Activated T-cell treated with anti-CD3 and anti-CD28 coated beads, Interleukin-2, amount 50 U/mL, for 24 hours (primary cell): Measurements from ENCODE around the gene CCDC12.

ENCODE experiments used
- DNase-seq: peaks from one replicate; pipeline ENCODE4 v3.0.0-alpha.2; 2020
- H3K27ac Mint-ChIP-seq: 2 replicates; pipeline ENCODE4 v1.8.0; 2020; ENCODE audit warnings: mild to moderate bottlenecking, mixed read lengths
- H3K27me3 Mint-ChIP-seq: 2 replicates; pipeline ENCODE4 v1.8.0; 2020; ENCODE audit warnings: mixed read lengths
- H3K36me3 Mint-ChIP-seq: 2 replicates; pipeline ENCODE4 v1.8.0; 2020; ENCODE audit warnings: low read depth, mixed read lengths
- H3K4me1 Mint-ChIP-seq: 2 replicates; pipeline ENCODE4 v1.8.0; 2020; ENCODE audit warnings: low read depth, mixed read lengths
- H3K4me3 Mint-ChIP-seq: 2 replicates; pipeline ENCODE4 v1.8.0; 2020; ENCODE audit warnings: mild to moderate bottlenecking, moderate library complexity, mixed read lengths
- H3K9me3 Mint-ChIP-seq: 2 replicates; pipeline ENCODE4 v1.8.0; 2020; ENCODE audit warnings: mixed read lengths

The CCDC12 gene

GRCh38 chr3:46885612-46886011 is 90.9 kb downstream of the CCDC12 start:
- Mint-ChIP-seq H3K36me3 (no peaks in the 10 kb centered on the region), H3K4me1 (no peaks in the 10 kb centered on the region), H3K4me3 (no peak overlapping the region), H3K27ac (no peak overlapping the region), H3K9me3 (no peaks in the 10 kb centered on the region), H3K27me3 (peaks cover 39% of the 10 kb centered on the region)
- no peak for DNase-seq

- Mint-ChIP-seq H3K27ac (no peak overlapping the region), H3K9me3 (no peaks in the 10 kb centered on the region), H3K27me3 (peaks cover 45% of the 10 kb centered on the region), H3K4me3 (no peak overlapping the region), H3K36me3 (no peaks in the 10 kb centered on the region), H3K4me1 (no peaks in the 10 kb centered on the region)
- DNase-seq, result no peak
Measured at GRCh38 chr3:46884929-46885328, 91.6 kb downstream of the CCDC12 start.

GRCh38 chr3:46884427-46884826 is 92.1 kb downstream of the CCDC12 start:
- Mint-ChIP-seq H3K27ac (no peak overlapping the region), H3K27me3 (peaks cover 50% of the 10 kb centered on the region), H3K36me3 (no peaks in the 10 kb centered on the region), H3K4me3 (no peak overlapping the region), H3K9me3 (no peaks in the 10 kb centered on the region), H3K4me1 (no peaks in the 10 kb centered on the region)
- DNase-seq, result no peak

- Mint-ChIP-seq H3K4me3 (peak overlapping the region; percentile 41), H3K27ac (no peak overlapping the region), H3K36me3 (no peaks in the 10 kb centered on the region), H3K4me1 (no peaks in the 10 kb centered on the region), H3K27me3 (peaks cover 55% of the 10 kb centered on the region), H3K9me3 (no peaks in the 10 kb centered on the region)
- DNase-seq, result no peak
Measured at GRCh38 chr3:46883830-46884185, 92.7 kb downstream of the CCDC12 start.

- Mint-ChIP-seq H3K4me1 (no peaks in the 10 kb centered on the region), H3K27ac (no peak overlapping the region), H3K4me3 (peak overlapping the region; percentile 67), H3K36me3 (no peaks in the 10 kb centered on the region), H3K9me3 (no peaks in the 10 kb centered on the region), H3K27me3 (peaks cover 54% of the 10 kb centered on the region)
- peak; percentile 48 for DNase-seq
Measured at GRCh38 chr3:46883054-46883829, 93.3 kb downstream of the CCDC12 start.

- peaks cover 53% of the 10 kb centered on the region for H3K27me3 Mint-ChIP-seq
- H3K4me3 Mint-ChIP-seq, result peak overlapping the region; percentile 67
- no peak overlapping the region for H3K27ac Mint-ChIP-seq
- H3K4me1 Mint-ChIP-seq, result no peaks in the 10 kb centered on the region
- H3K36me3 Mint-ChIP-seq, result no peaks in the 10 kb centered on the region
- DNase-seq, result peak; percentile 44
- H3K9me3 Mint-ChIP-seq, result no peaks in the 10 kb centered on the region
Measured at GRCh38 chr3:46882377-46883053, 94.0 kb downstream of the CCDC12 start.

- peak overlapping the region; percentile 50 for H3K4me3 Mint-ChIP-seq
Measured at GRCh38 chr3:46881596-46882376, 94.8 kb downstream of the CCDC12 start.

GRCh38 chr3:46880884-46881595 is 95.5 kb downstream of the CCDC12 start:
- no peak for DNase-seq
- H3K4me1 Mint-ChIP-seq, result no peaks in the 10 kb centered on the region
- no peaks in the 10 kb centered on the region for H3K36me3 Mint-ChIP-seq
- H3K9me3 Mint-ChIP-seq, result no peaks in the 10 kb centered on the region
- H3K27ac Mint-ChIP-seq, result no peak overlapping the region
- H3K4me3 Mint-ChIP-seq, result no peak overlapping the region
- peaks cover 48% of the 10 kb centered on the region for H3K27me3 Mint-ChIP-seq

More at GRCh38 chr3:46881596-46882376, 94.8 kb downstream of the CCDC12 start:
- H3K27me3 Mint-ChIP-seq, result peaks cover 52% of the 10 kb centered on the region
- H3K36me3 Mint-ChIP-seq, result no peaks in the 10 kb centered on the region
- DNase-seq, result peak; percentile 50
- H3K4me1 Mint-ChIP-seq, result no peaks in the 10 kb centered on the region
- no peaks in the 10 kb centered on the region for H3K9me3 Mint-ChIP-seq
- H3K27ac Mint-ChIP-seq, result no peak overlapping the region

- Mint-ChIP-seq H3K27me3 (peaks cover 33% of the 10 kb centered on the region), H3K27ac (no peak overlapping the region), H3K9me3 (no peaks in the 10 kb centered on the region), H3K36me3 (no peaks in the 10 kb centered on the region), H3K4me3 (no peak overlapping the region), H3K4me1 (peaks cover 6% of the 10 kb centered on the region)
- DNase-seq, result no peak
Measured at GRCh38 chr3:46878781-46879436, 97.6 kb downstream of the CCDC12 start.

GRCh38 chr3:46877406-46878125 is 99.0 kb downstream of the CCDC12 start, which contains the start of gene PTH1R:
TSS of gene PTH1R (plus strand) at chr3:46877721. CDS start at chr3:46883560, 5,839 bp downstream.
- H3K27ac Mint-ChIP-seq, result no peak within 1 kb of the TSS

GRCh38 chr3:46876313-46877300 is 99.9 kb downstream of the CCDC12 start:
- H3K4me3 Mint-ChIP-seq, result no peak overlapping the region
- no peak overlapping the region for H3K27ac Mint-ChIP-seq
- no peak for DNase-seq
- H3K36me3 Mint-ChIP-seq, result no peaks in the 10 kb centered on the region
- peaks cover 23% of the 10 kb centered on the region for H3K27me3 Mint-ChIP-seq
- H3K9me3 Mint-ChIP-seq, result no peaks in the 10 kb centered on the region
- peaks cover 13% of the 10 kb centered on the region for H3K4me1 Mint-ChIP-seq

More at GRCh38 chr3:46877406-46878125, 99.0 kb downstream of the CCDC12 start, which contains the start of gene PTH1R:
- no peak for DNase-seq
- Mint-ChIP-seq H3K4me3 (no peak within 1 kb of the TSS), H3K27me3 (peaks cover 25% of the 10 kb centered on the region), H3K36me3 (no peaks in the 10 kb centered on the region), H3K4me1 (peaks cover 13% of the 10 kb centered on the region), H3K9me3 (no peaks in the 10 kb centered on the region)

GRCh38 chr3:46875560-46875959 is 101.0 kb downstream of the CCDC12 start:
- DNase-seq, result no peak
- Mint-ChIP-seq H3K36me3 (no peaks in the 10 kb centered on the region), H3K27me3 (peaks cover 16% of the 10 kb centered on the region), H3K4me1 (peaks cover 13% of the 10 kb centered on the region), H3K27ac (no peak overlapping the region), H3K9me3 (no peaks in the 10 kb centered on the region), H3K4me3 (no peak overlapping the region)
